ENCODE data around the gene LPP. TPM values are rescaled to one million over a fixed set of nuclear protein-coding genes. Genes with fewer than 3 reads are reported as not detected.
A peak's percentile ranks its signal among the peaks of the same experiment; 100 is the strongest.

Gene LPP
- total and polyA plus RNA-seq, 2 of the 13 experiments (the other 11 are each of a cell fraction or from before 2014, with no cell fraction given), result 19.2 to 29.9 TPM

GRCh38 chr3:188740010-188740409, 586.1 kb downstream of the LPP start (continued):
- TF ChIP-seq ZNF318 (CRISPR knock-in tag; IDR thresholded peaks at IDR 0.05) (no peak), HNF4A (CRISPR knock-in tag; IDR thresholded peaks at IDR 0.05) (peak; percentile 66), ZSCAN20 (CRISPR knock-in tag; IDR thresholded peaks at IDR 0.05; ENCODE audit: borderline replicate concordance) (no peak), ZSCAN22 (CRISPR knock-in tag; IDR thresholded peaks at IDR 0.05) (no peak), ZNF850 (CRISPR knock-in tag; conservative IDR thresholded peaks at IDR 0.05) (no peak), HOXA7 (CRISPR knock-in tag; IDR thresholded peaks at IDR 0.05) (no peak), FOXC1 (CRISPR knock-in tag; IDR thresholded peaks at IDR 0.05; ENCODE audit: borderline replicate concordance) (no peak), SNRNP70 (IDR thresholded peaks at IDR 0.05; ENCODE audit: low read depth, low read length) (no peak), ZNF124 (CRISPR knock-in tag; IDR thresholded peaks at IDR 0.05) (no peak), SETDB1 (CRISPR knock-in tag; IDR thresholded peaks at IDR 0.05; ENCODE audit: borderline replicate concordance) (no peak), MTA3 (CRISPR knock-in tag; IDR thresholded peaks at IDR 0.05) (no peak), ZNF574 (CRISPR knock-in tag; IDR thresholded peaks at IDR 0.05) (no peak), CENPT (CRISPR knock-in tag; IDR thresholded peaks at IDR 0.05; ENCODE audit: low read depth) (no peak), ARID2 (CRISPR knock-in tag; IDR thresholded peaks at IDR 0.05; ENCODE audit: borderline replicate concordance) (no peak), ATF3 (CRISPR knock-in tag; IDR thresholded peaks at IDR 0.05) (no peak), ZBTB2 (CRISPR knock-in tag; IDR thresholded peaks at IDR 0.05; ENCODE audit: low read depth) (no peak), TRIM24 (CRISPR knock-in tag; IDR thresholded peaks at IDR 0.05) (0 out of 2 replicates have a peak, but pooled peaks have one; percentile 14)
